HG03521 (cell line): Measurements from ENCODE around the gene ST3GAL4.

Experiments
- ATAC-seq: cut with Tn5 transposase; IDR thresholded peaks from one replicate; pipeline ENCODE4 v1.9.1; 2021; ENCODE audit warnings: mild to moderate bottlenecking, moderate library complexity; ENCODE audit not compliant: unreplicated experiment

The ST3GAL4 gene

GRCh38 chr11:126329644-126330211 lies 25.8 kb upstream of the ST3GAL4 start:
- no peak for ATAC-seq

GRCh38 chr11:126331286-126331685 lies 24.2 kb upstream of the ST3GAL4 start:
- no peak for ATAC-seq

- no peak for ATAC-seq
Observed at GRCh38 chr11:126332221-126332711, 23.2 kb upstream of the ST3GAL4 start.

GRCh38 chr11:126333142-126333541 lies 22.3 kb upstream of the ST3GAL4 start:
- no peak for ATAC-seq

GRCh38 chr11:126334659-126335462 lies 20.6 kb upstream of the ST3GAL4 start:
- ATAC-seq = no peak

GRCh38 chr11:126335463-126335760 lies 20.1 kb upstream of the ST3GAL4 start:
- ATAC-seq = no peak

GRCh38 chr11:126336138-126336541 lies 19.3 kb upstream of the ST3GAL4 start:
- no peak for ATAC-seq

GRCh38 chr11:126336671-126337101 lies 18.8 kb upstream of the ST3GAL4 start:
- ATAC-seq = no peak

GRCh38 chr11:126337126-126337473 lies 18.4 kb upstream of the ST3GAL4 start:
- no peak for ATAC-seq

- no peak for ATAC-seq
Observed at GRCh38 chr11:126337474-126338241, 17.8 kb upstream of the ST3GAL4 start.

- ATAC-seq = no peak
Observed at GRCh38 chr11:126338346-126339055, 17.0 kb upstream of the ST3GAL4 start.

GRCh38 chr11:126339073-126339862 lies 16.2 kb upstream of the ST3GAL4 start:
- ATAC-seq = no peak

- ATAC-seq = no peak
Observed at GRCh38 chr11:126339863-126340434, 15.5 kb upstream of the ST3GAL4 start.

GRCh38 chr11:126340960-126341606 lies 14.4 kb upstream of the ST3GAL4 start:
- ATAC-seq = no peak

- no peak for ATAC-seq
Observed at GRCh38 chr11:126341760-126342161, 13.7 kb upstream of the ST3GAL4 start.

- ATAC-seq = no peak
Observed at GRCh38 chr11:126343051-126343450, 12.4 kb upstream of the ST3GAL4 start.

- ATAC-seq = no peak
Observed at GRCh38 chr11:126344141-126345080, 11.1 kb upstream of the ST3GAL4 start.

- no peak for ATAC-seq
Observed at GRCh38 chr11:126345283-126345682, 10.2 kb upstream of the ST3GAL4 start.
